Glutamatergic neuron (in vitro differentiated cells): ENCODE measurements around the gene SALL1. TPM values are rescaled to one million over a fixed set of nuclear protein-coding genes. Genes with fewer than 3 reads are reported as not detected.

Experiments used
- DNase-seq: peaks from one replicate; pipeline ENCODE4 v3.0.0; 2022
- H3K27ac Mint-ChIP-seq: one replicate; pipeline ENCODE4 v1.8.0; 2020; ENCODE audit warnings: mild to moderate bottlenecking, mixed read lengths, inconsistent platforms; ENCODE audit not compliant: unreplicated experiment
- H3K27me3 Mint-ChIP-seq: one replicate; pipeline ENCODE4 v1.8.0; 2020; ENCODE audit warnings: mild to moderate bottlenecking, moderate library complexity, mixed read lengths, inconsistent platforms; ENCODE audit not compliant: unreplicated experiment
- H3K36me3 Mint-ChIP-seq: one replicate; pipeline ENCODE4 v1.8.0; 2020; ENCODE audit warnings: mild to moderate bottlenecking, mixed read lengths, inconsistent platforms; ENCODE audit not compliant: unreplicated experiment
- H3K4me1 Mint-ChIP-seq: one replicate; pipeline ENCODE4 v1.8.0; 2020; ENCODE audit warnings: mild to moderate bottlenecking, low read depth, mixed read lengths, inconsistent platforms; ENCODE audit not compliant: unreplicated experiment
- H3K4me3 Mint-ChIP-seq: one replicate; pipeline ENCODE4 v1.8.0; 2020; ENCODE audit warnings: mild to moderate bottlenecking, mixed read lengths, inconsistent platforms; ENCODE audit not compliant: unreplicated experiment
- H3K9me3 Mint-ChIP-seq: one replicate; pipeline ENCODE4 v1.8.0; 2020; ENCODE audit warnings: mild to moderate bottlenecking, moderate library complexity, mixed read lengths, inconsistent platforms; ENCODE audit not compliant: unreplicated experiment
- total RNA-seq: library from RNA; stranded (reverse); fragmentation: NEBNext Ultra II Directional; extraction: Animal tissue kit (Norgen Biotek cat#: 25700); gene quantifications from one replicate; pipeline ENCODE4 v1.2.1, GENCODE V29; 2021; ENCODE audit not compliant: unreplicated experiment
- TF ChIP-seq, protein P1 (sequence below): fragments of 200-600 bp; sonication (generic); IDR thresholded peaks from one replicate; pipeline ENCODE4 v1.5.0; 2021; ENCODE audit not compliant: partially characterized antibody, unreplicated experiment

The SALL1 gene
- total RNA-seq, 1 donor from 2014 or later: 35.7 TPM

DNA sequence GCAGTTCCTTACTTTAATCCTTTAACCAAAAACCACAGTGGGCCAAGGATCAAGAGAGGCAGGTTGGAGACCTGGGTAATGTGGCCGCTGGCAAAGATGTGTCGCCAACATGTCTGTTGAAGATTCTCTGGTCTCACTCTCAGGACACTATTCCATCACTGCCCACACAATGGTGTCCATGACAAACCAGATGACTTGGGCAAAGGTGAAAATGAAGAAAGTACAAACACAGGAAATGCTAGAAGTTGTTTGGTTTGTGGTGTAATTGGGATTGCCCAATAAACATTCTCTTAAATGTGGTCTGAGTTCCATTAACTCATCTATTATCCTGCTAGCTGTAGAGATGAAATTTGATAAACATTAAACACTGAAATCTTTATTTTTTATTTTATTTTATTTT lies 43.3 kb downstream of the SALL1 start:
- no peak for DNase-seq
- Mint-ChIP-seq H3K27me3 (peaks cover 8% of the 10 kb centered on the region), H3K36me3 (no peaks in the 10 kb centered on the region), H3K9me3 (peaks cover 1% of the 10 kb centered on the region), H3K4me1 (peaks cover 7% of the 10 kb centered on the region), H3K27ac (no peak overlapping the region), H3K4me3 (no peak overlapping the region)
- TF ChIP-seq, protein P1, sequence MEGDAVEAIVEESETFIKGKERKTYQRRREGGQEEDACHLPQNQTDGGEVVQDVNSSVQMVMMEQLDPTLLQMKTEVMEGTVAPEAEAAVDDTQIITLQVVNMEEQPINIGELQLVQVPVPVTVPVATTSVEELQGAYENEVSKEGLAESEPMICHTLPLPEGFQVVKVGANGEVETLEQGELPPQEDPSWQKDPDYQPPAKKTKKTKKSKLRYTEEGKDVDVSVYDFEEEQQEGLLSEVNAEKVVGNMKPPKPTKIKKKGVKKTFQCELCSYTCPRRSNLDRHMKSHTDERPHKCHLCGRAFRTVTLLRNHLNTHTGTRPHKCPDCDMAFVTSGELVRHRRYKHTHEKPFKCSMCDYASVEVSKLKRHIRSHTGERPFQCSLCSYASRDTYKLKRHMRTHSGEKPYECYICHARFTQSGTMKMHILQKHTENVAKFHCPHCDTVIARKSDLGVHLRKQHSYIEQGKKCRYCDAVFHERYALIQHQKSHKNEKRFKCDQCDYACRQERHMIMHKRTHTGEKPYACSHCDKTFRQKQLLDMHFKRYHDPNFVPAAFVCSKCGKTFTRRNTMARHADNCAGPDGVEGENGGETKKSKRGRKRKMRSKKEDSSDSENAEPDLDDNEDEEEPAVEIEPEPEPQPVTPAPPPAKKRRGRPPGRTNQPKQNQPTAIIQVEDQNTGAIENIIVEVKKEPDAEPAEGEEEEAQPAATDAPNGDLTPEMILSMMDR: no peak

DNA sequence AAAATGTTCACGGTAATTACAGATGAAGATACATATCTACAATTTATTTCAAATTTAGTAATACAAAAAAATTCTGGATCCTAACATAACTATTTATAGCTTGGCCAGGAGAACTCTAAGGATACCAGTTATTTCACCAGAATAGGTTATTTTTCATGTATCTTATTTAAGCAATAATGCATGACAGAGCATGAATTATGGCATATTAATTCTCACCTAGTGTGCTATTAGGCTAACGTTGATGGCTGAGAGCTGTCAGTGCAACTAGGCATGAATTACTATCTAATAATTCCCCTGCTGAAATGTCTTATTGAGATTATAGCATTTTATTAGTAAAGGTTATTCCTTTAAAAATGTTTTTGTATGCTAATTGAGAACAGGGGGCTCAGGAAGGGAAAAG lies 44.5 kb downstream of the SALL1 start:
- H3K36me3 Mint-ChIP-seq: no peaks in the 10 kb centered on the region
- no peak for DNase-seq
- no peak overlapping the region for H3K27ac Mint-ChIP-seq
- no peak overlapping the region for H3K4me3 Mint-ChIP-seq
- TF ChIP-seq, protein P1: no peak
- no peaks in the 10 kb centered on the region for H3K4me1 Mint-ChIP-seq
- H3K9me3 Mint-ChIP-seq: peaks cover 1% of the 10 kb centered on the region
- peaks cover 6% of the 10 kb centered on the region for H3K27me3 Mint-ChIP-seq

DNA sequence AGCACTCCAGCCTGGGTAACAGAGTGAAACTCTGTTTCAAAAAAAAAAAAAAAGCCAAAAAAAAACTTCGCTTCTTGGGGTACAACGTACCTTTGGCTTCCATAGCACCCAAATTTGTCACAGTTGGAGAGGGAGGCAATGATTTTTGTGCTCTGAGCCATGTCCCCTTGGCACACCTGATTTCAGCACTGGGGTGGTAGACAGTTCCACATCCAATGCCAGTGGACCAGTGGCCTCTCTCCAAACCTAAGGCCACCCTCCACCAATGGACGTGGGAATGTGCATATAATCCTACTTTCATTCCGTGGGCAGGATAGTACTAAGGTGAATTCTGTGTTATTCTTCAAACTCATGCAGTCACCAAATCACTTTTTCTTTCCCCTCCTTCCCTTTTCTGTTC lies 47.5 kb downstream of the SALL1 start:
- Mint-ChIP-seq H3K4me1 (no peaks in the 10 kb centered on the region), H3K27me3 (peaks cover 1% of the 10 kb centered on the region), H3K27ac (no peak overlapping the region), H3K36me3 (no peaks in the 10 kb centered on the region), H3K4me3 (no peak overlapping the region), H3K9me3 (peaks cover 3% of the 10 kb centered on the region)
- DNase-seq: no peak
- TF ChIP-seq, protein P1: no peak

DNA sequence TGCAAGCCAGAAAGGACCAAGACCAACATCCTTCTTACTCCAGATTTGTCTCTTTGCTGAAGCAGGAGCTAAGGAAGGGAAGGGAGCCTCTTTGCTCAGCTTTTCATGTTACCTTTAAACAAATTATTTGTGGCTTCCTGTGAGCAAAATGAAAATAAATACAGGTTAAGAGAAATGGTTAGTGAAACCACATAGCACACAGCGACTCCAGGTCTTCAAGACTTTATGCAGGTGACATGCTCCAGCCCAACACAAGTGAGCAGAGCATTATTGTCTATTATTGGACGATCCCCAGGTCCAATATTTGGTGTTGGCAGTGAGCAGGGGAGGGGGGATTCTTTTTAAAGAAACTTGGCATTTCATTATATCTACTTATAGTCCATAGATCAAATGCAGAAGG lies 53.3 kb downstream of the SALL1 start:
- TF ChIP-seq, protein P1: no peak
- DNase-seq: no peak
- no peak overlapping the region for H3K27ac Mint-ChIP-seq
- no peak overlapping the region for H3K4me3 Mint-ChIP-seq
- H3K27me3 Mint-ChIP-seq: peaks cover 1% of the 10 kb centered on the region
- peaks cover 3% of the 10 kb centered on the region for H3K9me3 Mint-ChIP-seq
- H3K4me1 Mint-ChIP-seq: no peaks in the 10 kb centered on the region
- H3K36me3 Mint-ChIP-seq: no peaks in the 10 kb centered on the region

DNA sequence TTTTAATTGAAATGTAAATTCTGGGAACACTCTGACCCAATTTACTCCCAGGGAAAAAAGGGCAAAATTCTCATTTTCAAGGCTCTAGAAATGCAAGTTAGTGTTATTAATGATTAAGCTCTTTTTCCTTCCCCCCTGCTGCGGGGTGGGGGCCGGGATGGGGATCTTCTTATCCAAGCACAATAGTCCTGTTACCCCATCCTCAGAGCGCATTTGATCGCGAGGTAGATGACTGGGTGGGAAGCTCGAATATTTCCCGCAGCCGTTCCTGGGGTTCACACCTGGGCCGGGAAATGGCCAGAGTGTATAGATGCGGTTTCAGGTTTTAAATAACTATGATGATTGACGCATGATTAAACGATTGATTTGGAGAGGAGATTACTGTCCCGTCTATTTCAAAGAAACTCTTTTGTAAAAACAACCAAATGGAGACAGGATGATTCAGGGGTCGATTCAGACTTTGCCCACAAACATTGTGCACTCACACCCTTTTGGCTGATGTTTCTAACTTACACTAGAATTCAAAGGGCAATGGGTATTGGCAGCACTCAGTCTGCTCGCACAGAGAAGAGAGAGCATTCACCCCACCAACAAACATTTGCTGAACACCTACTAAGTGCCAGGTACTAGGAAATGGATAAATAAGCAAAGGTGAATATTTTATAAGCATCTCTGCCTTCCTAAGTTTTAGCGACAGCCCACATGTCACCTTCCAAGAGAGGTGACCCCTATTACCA lies 55.0 kb downstream of the SALL1 start:
- Mint-ChIP-seq H3K36me3 (no peaks in the 10 kb centered on the region), H3K4me1 (no peaks in the 10 kb centered on the region), H3K9me3 (peaks cover 3% of the 10 kb centered on the region), H3K4me3 (no peak overlapping the region), H3K27ac (no peak overlapping the region), H3K27me3 (peaks cover 1% of the 10 kb centered on the region)
- DNase-seq: no peak
- TF ChIP-seq, protein P1: no peak
